C4-2B (cell line): ENCODE measurements around the gene NRXN3.

Experiments used
- CTCF ChIP-seq: fragments of 450-650 bp; conservative IDR thresholded peaks from 2 replicates; pipeline ENCODE4 v1.5.1; 2017; ENCODE audit warnings: mild to moderate bottlenecking
- ZFX ChIP-seq: fragments of 450-650 bp; IDR thresholded peaks from 2 replicates; pipeline ENCODE4 v1.6.1; 2017

- TF ChIP-seq CTCF: peak; percentile 93
- no peak for TF ChIP-seq ZFX
Measured at GRCh38 chr14:78959674-78960264, 789.6 kb downstream of the NRXN3 start.
